MM.1S (cell line): ENCODE results near the gene MPHOSPH9.

Experiments used
- DNase-seq: peaks from one replicate; pipeline ENCODE4 v3.0.0-alpha.2; 2015
- H2AFZ ChIP-seq: fragments of 300-600 bp; sonication (generic); 2 replicates; pipeline ENCODE4 v1.6.0; 2016; ENCODE audit warnings: antibody characterized with exemption, low read length
- H3F3A ChIP-seq: fragments of 300-600 bp; sonication (generic); 2 replicates; pipeline ENCODE4 v1.6.1; 2016; ENCODE audit warnings: mild to moderate bottlenecking, antibody characterized with exemption, low read length, moderate library complexity, mixed read lengths; ENCODE audit not compliant: insufficient read depth
- H3K27ac ChIP-seq: fragments of 300-600 bp; sonication (generic); 2 replicates; pipeline ENCODE4 v1.5.1; 2016; ENCODE audit warnings: mild to moderate bottlenecking, low read length
- H3K27me3 ChIP-seq: fragments of 300-600 bp; sonication (generic); replicated peaks from 2 replicates; pipeline ENCODE4 v1.6.0; 2016; ENCODE audit warnings: low read length; ENCODE audit not compliant: insufficient read depth
- H3K36me3 ChIP-seq: fragments of 300-600 bp; sonication (generic); replicated peaks from 2 replicates; pipeline ENCODE4 v1.6.1; 2016; ENCODE audit warnings: mild to moderate bottlenecking, low read length, mixed read lengths; ENCODE audit not compliant: insufficient read depth
- H3K4me1 ChIP-seq: fragments of 300-600 bp; sonication (generic); 2 replicates; pipeline ENCODE4 v1.6.1; 2016; ENCODE audit warnings: low read length, mixed read lengths
- H3K4me2 ChIP-seq: fragments of 300-600 bp; sonication (generic); 2 replicates; pipeline ENCODE4 v1.6.0; 2016; ENCODE audit warnings: low read depth, low read length
- H3K4me3 ChIP-seq: fragments of 300-600 bp; sonication (generic); 2 replicates; pipeline ENCODE4 v1.5.1; 2016; ENCODE audit warnings: low read length, mixed read lengths
- H3K79me2 ChIP-seq: fragments of 300-600 bp; sonication (generic); 2 replicates; pipeline ENCODE4 v1.6.1; 2016; ENCODE audit warnings: mixed run types, low read length, mixed read lengths
- H3K9ac ChIP-seq: fragments of 300-600 bp; sonication (generic); 2 replicates; pipeline ENCODE4 v1.6.1; 2016; ENCODE audit warnings: low read length, mixed read lengths
- H3K9me2 ChIP-seq: fragments of 300-600 bp; sonication (generic); replicated peaks from 2 replicates; pipeline ENCODE4 v1.6.1; 2016; ENCODE audit warnings: mild to moderate bottlenecking, low read length, mixed read lengths; ENCODE audit not compliant: insufficient read depth
- H3K9me3 ChIP-seq: fragments of 300-600 bp; sonication (generic); replicated peaks from 2 replicates; pipeline ENCODE4 v1.6.1; 2016; ENCODE audit warnings: mild to moderate bottlenecking, low read length, mixed read lengths; ENCODE audit not compliant: insufficient read depth
- H4K20me1 ChIP-seq: fragments of 300-600 bp; sonication (generic); 2 replicates; pipeline ENCODE4 v1.6.1; 2016; ENCODE audit warnings: mild to moderate bottlenecking, low read length, moderate library complexity, mixed read lengths; ENCODE audit not compliant: insufficient read depth
- CTCF ChIP-seq: fragments of 300-600 bp; sonication (generic); IDR thresholded peaks from 2 replicates; pipeline ENCODE4 v1.5.1; 2016; ENCODE audit warnings: antibody characterized with exemption, low read length, mixed read lengths
- EZH2 ChIP-seq: fragments of 300-600 bp; sonication (generic); optimal IDR thresholded peaks from 2 replicates; pipeline ENCODE3; 2017; ENCODE audit warnings: low read depth, mild to moderate bottlenecking, antibody characterized with exemption, low read length, mixed read lengths
- EZH2phosphoT487 ChIP-seq: fragments of 300-600 bp; sonication (generic); IDR thresholded peaks from 2 replicates; pipeline ENCODE4 v1.6.1; 2018; ENCODE audit warnings: antibody characterized with exemption, low read length

The MPHOSPH9 gene

DNA sequence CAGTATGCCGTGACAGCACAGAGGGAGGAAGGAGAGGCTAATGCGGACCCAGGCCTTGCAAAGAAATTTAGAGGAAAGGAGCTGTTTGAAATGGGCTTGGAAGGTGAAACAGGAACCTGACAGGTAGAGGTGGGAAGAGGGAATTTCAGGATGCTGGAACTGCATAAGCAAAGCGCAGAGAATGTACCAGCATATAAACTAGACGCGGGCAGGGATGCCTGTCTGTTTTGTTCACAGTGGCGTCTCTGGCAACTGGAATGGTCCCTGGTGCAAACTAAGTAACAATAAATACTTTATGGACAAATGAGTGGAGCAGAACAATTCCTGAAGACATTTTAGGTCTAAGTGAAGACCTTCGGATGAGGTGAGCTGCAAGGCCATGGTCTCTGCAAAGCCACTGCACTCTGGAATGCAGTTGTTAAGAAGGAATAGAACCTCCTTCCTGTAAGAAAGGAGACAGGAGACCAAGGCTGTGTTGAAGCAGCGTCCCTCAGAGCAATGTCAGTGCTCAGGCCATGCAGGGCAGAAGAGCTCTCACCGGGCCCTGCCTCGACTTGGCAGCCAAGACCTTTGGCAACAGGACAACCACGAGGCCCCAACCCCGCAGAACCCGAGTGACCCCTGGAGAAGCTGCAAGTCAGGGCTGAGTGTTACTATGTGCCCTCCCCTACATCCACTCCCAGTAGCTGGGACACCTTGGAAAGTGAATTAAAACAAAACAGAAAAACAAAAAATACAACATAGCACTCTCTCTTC, 124.8 kb downstream of the MPHOSPH9 start:
- Histone ChIP-seq H3K4me2 (no peak overlapping the region), H3F3A (no peaks in the 10 kb centered on the region), H3K36me3 (no peaks in the 10 kb centered on the region), H3K27ac (no peak overlapping the region), H3K9ac (no peak overlapping the region), H3K9me3 (no peaks in the 10 kb centered on the region), H2AFZ (no peak overlapping the region), H3K4me1 (peaks cover 12% of the 10 kb centered on the region), H3K27me3 (no peaks in the 10 kb centered on the region), H3K9me2 (no peaks in the 10 kb centered on the region), H3K79me2 (no peaks in the 10 kb centered on the region), H3K4me3 (no peak overlapping the region), H4K20me1 (no peaks in the 10 kb centered on the region)
- no peak for DNase-seq
- TF ChIP-seq EZH2, result no peak
- TF ChIP-seq EZH2phosphoT487, result no peak
- no peak for TF ChIP-seq CTCF

DNA sequence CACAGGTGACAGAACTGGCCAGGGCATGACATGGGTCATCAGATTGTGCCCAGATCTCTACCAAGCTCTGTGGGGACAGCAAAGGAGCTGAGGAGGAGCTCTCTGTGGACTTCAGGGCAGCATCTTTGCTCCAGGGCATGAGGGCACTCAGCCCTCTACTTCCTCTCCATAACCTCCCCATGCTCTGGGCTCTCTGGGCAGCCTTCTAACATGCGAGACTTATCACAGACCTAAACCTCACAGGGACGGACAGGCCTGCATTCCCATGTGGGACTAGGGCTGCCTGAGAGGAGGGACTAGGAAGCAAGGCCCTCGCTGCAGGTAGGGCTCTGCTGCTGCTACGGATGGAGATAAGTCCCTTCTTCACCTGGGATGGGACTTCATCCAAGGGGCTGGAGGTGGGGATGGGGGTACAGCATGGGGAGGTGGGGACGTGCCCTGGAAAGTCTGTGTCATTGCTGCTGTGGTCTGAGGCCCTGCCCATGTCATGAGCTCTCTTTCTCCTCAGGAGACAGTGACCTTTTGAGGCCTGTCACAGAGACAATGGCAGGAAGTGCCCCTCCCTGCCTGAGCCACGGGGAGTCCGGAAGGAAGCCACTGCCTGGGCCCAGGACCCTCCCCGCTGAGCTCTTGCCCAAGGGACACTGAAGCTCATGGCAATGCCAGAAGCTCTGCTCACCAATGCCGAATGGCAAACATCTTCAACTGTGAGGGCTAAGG, 126.1 kb downstream of the MPHOSPH9 start:
- Histone ChIP-seq H3K9me3 (no peaks in the 10 kb centered on the region), H3F3A (no peaks in the 10 kb centered on the region), H3K4me1 (peaks cover 12% of the 10 kb centered on the region), H3K4me2 (peak overlapping the region; percentile 24; the same call in 1 of the 2 replicates), H3K9ac (no peak overlapping the region; the same call in 1 of the 2 replicates), H3K9me2 (no peaks in the 10 kb centered on the region), H2AFZ (peak overlapping the region; percentile 65), H4K20me1 (no peaks in the 10 kb centered on the region), H3K27ac (no peak overlapping the region; the same call in 1 of the 2 replicates), H3K79me2 (no peaks in the 10 kb centered on the region), H3K36me3 (no peaks in the 10 kb centered on the region), H3K4me3 (no peak overlapping the region), H3K27me3 (no peaks in the 10 kb centered on the region)
- peak; percentile 46 for DNase-seq
- TF ChIP-seq EZH2, result no peak
- no peak for TF ChIP-seq CTCF
- TF ChIP-seq EZH2phosphoT487, result no peak

DNA sequence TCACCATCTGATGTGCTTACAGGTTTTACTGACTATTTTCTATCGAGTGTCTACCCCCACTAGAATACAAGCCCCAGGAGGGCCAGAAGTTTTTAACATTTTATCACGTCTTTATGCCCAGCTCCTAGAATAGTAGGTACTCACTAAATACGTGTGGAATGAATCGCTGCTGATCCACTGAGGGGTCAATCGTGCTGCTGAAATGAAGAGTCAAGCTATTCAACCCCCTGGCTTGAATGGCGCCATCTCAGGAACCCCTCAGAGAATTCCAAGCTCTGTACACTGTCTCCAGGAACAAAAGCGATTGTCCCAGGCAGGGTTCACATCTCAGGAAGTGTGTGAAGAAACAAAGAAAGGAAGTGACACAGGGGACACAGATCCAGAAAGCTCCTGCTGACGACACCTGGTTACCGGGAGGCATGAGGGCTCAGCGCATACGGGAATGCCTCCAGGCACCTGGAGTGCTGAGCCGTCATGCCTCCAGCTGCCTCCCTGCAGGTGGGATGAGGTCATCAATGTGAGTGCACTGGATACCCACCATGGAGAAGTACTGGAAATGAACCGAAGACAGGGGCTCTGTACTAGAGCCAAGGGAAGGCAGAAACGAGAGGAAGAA, 127.6 kb downstream of the MPHOSPH9 start:
- Histone ChIP-seq H3K27me3 (no peaks in the 10 kb centered on the region), H3K36me3 (no peaks in the 10 kb centered on the region), H3K4me1 (peaks cover 12% of the 10 kb centered on the region), H2AFZ (no peak overlapping the region), H3K79me2 (no peaks in the 10 kb centered on the region), H3K9me2 (no peaks in the 10 kb centered on the region), H3K9ac (no peak overlapping the region), H3K27ac (no peak overlapping the region), H4K20me1 (no peaks in the 10 kb centered on the region), H3K4me2 (no peak overlapping the region), H3F3A (no peaks in the 10 kb centered on the region), H3K9me3 (no peaks in the 10 kb centered on the region), H3K4me3 (no peak overlapping the region)
- TF ChIP-seq EZH2 (no peak), EZH2phosphoT487 (no peak), CTCF (no peak)
- no peak for DNase-seq
